Mesothelial cell of epicardium (in vitro differentiated cells): ENCODE data around the gene STK17B. TPM values are rescaled to one million over a fixed set of nuclear protein-coding genes. Genes with fewer than 3 reads are reported as not detected.
"Not testable (repeated sequence)": the region's sequence is repeated elsewhere in the genome, so short reads cannot be mapped to it uniquely, and the experiment has no call there.

Experiments used
- DNase-seq, 2 experiments: peaks; one replicate each; pipeline ENCODE4 v3.0.0; 2021; ENCODE audit warnings: low spot score in 2 of 2; ENCODE audit not compliant: unreplicated experiment in 2 of 2
- H3K27ac Mint-ChIP-seq: 2 replicates; pipeline ENCODE4 v1.8.0; 2021; ENCODE audit warnings: mixed read lengths
- H3K27me3 Mint-ChIP-seq: 2 replicates; pipeline ENCODE4 v1.8.0; 2021; ENCODE audit warnings: low read depth, mixed read lengths
- H3K36me3 Mint-ChIP-seq: 2 replicates; pipeline ENCODE4 v1.8.0; 2021; ENCODE audit warnings: mixed read lengths
- H3K4me1 Mint-ChIP-seq: 2 replicates; pipeline ENCODE4 v1.8.0; 2021; ENCODE audit warnings: mixed read lengths
- H3K4me3 Mint-ChIP-seq: 2 replicates; pipeline ENCODE4 v1.8.0; 2021; ENCODE audit warnings: mild to moderate bottlenecking, moderate library complexity, mixed read lengths
- H3K9me3 Mint-ChIP-seq: 2 replicates; pipeline ENCODE4 v1.8.0; 2021; ENCODE audit warnings: mixed read lengths
- total RNA-seq: library from RNA; stranded (reverse); gene quantifications from 3 replicates; pipeline ENCODE4 v1.2.1, GENCODE V29; 2021
- TF ChIP-seq, protein P1 (sequence below): fragments of 200-600 bp; sonication (generic); IDR thresholded peaks from one replicate; pipeline ENCODE4 v1.5.0; 2021; ENCODE audit warnings: antibody characterized with exemption; ENCODE audit not compliant: unreplicated experiment

Gene STK17B
- total RNA-seq, 1 donor from 2014 or later = 35.6 TPM

- DNase-seq = no peak
- no peaks in the 10 kb centered on the region for H3K36me3 Mint-ChIP-seq
- H3K9me3 Mint-ChIP-seq = no peaks in the 10 kb centered on the region
- TF ChIP-seq, protein P1, sequence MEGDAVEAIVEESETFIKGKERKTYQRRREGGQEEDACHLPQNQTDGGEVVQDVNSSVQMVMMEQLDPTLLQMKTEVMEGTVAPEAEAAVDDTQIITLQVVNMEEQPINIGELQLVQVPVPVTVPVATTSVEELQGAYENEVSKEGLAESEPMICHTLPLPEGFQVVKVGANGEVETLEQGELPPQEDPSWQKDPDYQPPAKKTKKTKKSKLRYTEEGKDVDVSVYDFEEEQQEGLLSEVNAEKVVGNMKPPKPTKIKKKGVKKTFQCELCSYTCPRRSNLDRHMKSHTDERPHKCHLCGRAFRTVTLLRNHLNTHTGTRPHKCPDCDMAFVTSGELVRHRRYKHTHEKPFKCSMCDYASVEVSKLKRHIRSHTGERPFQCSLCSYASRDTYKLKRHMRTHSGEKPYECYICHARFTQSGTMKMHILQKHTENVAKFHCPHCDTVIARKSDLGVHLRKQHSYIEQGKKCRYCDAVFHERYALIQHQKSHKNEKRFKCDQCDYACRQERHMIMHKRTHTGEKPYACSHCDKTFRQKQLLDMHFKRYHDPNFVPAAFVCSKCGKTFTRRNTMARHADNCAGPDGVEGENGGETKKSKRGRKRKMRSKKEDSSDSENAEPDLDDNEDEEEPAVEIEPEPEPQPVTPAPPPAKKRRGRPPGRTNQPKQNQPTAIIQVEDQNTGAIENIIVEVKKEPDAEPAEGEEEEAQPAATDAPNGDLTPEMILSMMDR = no peak
- H3K27ac Mint-ChIP-seq = no peak overlapping the region
- H3K4me1 Mint-ChIP-seq = peaks cover 3% of the 10 kb centered on the region
- H3K4me3 Mint-ChIP-seq = no peak overlapping the region
- no peaks in the 10 kb centered on the region for H3K27me3 Mint-ChIP-seq
Measured at GRCh38 chr2:196195302-196195701, 23.9 kb upstream of the STK17B start.

- H3K27me3 Mint-ChIP-seq = no peaks in the 10 kb centered on the region
- no peaks in the 10 kb centered on the region for H3K36me3 Mint-ChIP-seq
- H3K4me3 Mint-ChIP-seq = no peak overlapping the region
Measured at GRCh38 chr2:196191541-196191940, 20.2 kb upstream of the STK17B start.

DNA sequence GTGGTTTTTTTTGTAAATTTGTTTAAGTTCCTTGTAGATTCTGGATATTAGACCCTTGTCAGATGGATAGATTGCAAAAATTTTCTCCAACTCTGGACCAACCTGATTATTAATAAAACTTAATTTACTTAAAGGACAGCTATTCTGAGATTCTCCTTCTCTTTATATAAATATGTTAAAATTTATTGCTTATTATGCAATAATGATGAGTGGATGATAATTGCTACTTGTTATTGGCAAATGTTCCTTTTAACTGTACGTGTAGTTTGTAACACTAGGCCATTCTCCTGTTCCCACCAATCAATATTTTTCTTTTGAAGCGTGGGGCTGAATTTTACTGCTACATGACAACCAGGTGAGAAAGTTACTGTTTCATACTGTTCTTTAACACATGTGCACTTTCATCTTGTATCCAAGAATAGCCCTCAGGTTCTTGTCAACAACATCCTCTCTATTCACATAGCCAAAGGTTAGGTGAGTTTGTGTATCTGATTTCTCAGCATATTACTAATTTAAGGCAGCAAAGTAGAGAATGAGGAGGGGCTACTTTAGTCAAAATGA is 16.6 kb upstream of the STK17B start:
- Mint-ChIP-seq H3K4me3 (no peak overlapping the region), H3K27ac (no peak overlapping the region), H3K9me3 (peaks cover 8% of the 10 kb centered on the region), H3K36me3 (no peaks in the 10 kb centered on the region), H3K4me1 (peaks cover 6% of the 10 kb centered on the region), H3K27me3 (no peaks in the 10 kb centered on the region)
- TF ChIP-seq, protein P1 = no peak
- no peak for DNase-seq

More at GRCh38 chr2:196191541-196191940, 20.2 kb upstream of the STK17B start:
- TF ChIP-seq, protein P1 = no peak
- Mint-ChIP-seq H3K27ac (no peak overlapping the region), H3K4me1 (peaks cover 4% of the 10 kb centered on the region), H3K9me3 (peaks cover 3% of the 10 kb centered on the region)
- DNase-seq = no peak

- not testable (repeated sequence) for H3K27me3 Mint-ChIP-seq, H3K27ac Mint-ChIP-seq, H3K9me3 Mint-ChIP-seq, H3K4me3 Mint-ChIP-seq, H3K36me3 Mint-ChIP-seq, DNase-seq
- H3K4me1 Mint-ChIP-seq = peaks cover 11% of the 10 kb centered on the region
Measured at GRCh38 chr2:196187175-196187700, 15.9 kb upstream of the STK17B start.

- TF ChIP-seq, protein P1 = no peak
- Mint-ChIP-seq H3K36me3 (no peaks in the 10 kb centered on the region), H3K9me3 (peaks cover 8% of the 10 kb centered on the region), H3K4me3 (no peak overlapping the region), H3K4me1 (peaks cover 18% of the 10 kb centered on the region), H3K27ac (no peak overlapping the region), H3K27me3 (no peaks in the 10 kb centered on the region)
- no peak for DNase-seq
Measured at GRCh38 chr2:196186266-196186980, 15.0 kb upstream of the STK17B start.

GRCh38 chr2:196184921-196185320 is 13.5 kb upstream of the STK17B start:
- Mint-ChIP-seq H3K27ac (no peak overlapping the region), H3K36me3 (no peaks in the 10 kb centered on the region), H3K4me1 (peaks cover 18% of the 10 kb centered on the region), H3K4me3 (no peak overlapping the region), H3K9me3 (peaks cover 8% of the 10 kb centered on the region), H3K27me3 (no peaks in the 10 kb centered on the region)
- TF ChIP-seq, protein P1 = no peak
- DNase-seq = no peak
